H1 (cell line): ENCODE results near the gene CSHL1. TPM values are rescaled to one million over a fixed set of nuclear protein-coding genes. Genes with fewer than 3 reads are reported as not detected.

Experiments
- BCL11A ChIP-seq, 2 experiments: IDR thresholded peaks; one replicate each; pipeline ENCODE4 v1.6.1; 2011; ENCODE audit warnings: low read depth in 2 of 2, low read length in 2 of 2, mild to moderate bottlenecking in 2 of 2
- CTBP2 ChIP-seq: IDR thresholded peaks from 2 replicates; pipeline ENCODE4 v1.7.0; 2011; ENCODE audit warnings: borderline replicate concordance, mild to moderate bottlenecking, moderate library complexity, mixed read lengths, low read length; ENCODE audit not compliant: insufficient read depth, insufficient read length
- RBBP5 ChIP-seq: IDR thresholded peaks from 2 replicates; pipeline ENCODE4 v1.7.1; 2012; ENCODE audit warnings: low read depth, mild to moderate bottlenecking, inconsistent platforms, low read length, moderate library complexity, borderline replicate concordance
- SP4 ChIP-seq: IDR thresholded peaks from 2 replicates; pipeline ENCODE4 v1.6.1; 2012; ENCODE audit warnings: low read length, inconsistent platforms
- SUZ12 ChIP-seq: fragments of 200-600 bp; sonication (generic); IDR thresholded peaks from 2 replicates; pipeline ENCODE4 v1.6.1; 2012; ENCODE audit warnings: mild to moderate bottlenecking, inconsistent platforms, low read length, moderate library complexity, mixed read lengths
- polyA plus RNA-seq, 7 experiments: library from polyadenylated mRNA; depleted of rRNA in 3 of 7; stranded (reverse) in 5 of 7; unstranded in 2 of 7; fragments of >200 nt in 5 of 7; fragments of 200-250 nt in 2 of 7; gene quantifications; 1 replicate in 5 of 7; 2 replicates in 1 of 7; 4 replicates in 1 of 7; pipeline versions ENCODE4 v1.2.1 to v1.2.3, GENCODE V29; 2011 to 2013; ENCODE audit warnings: missing spikeins in 2 of 7, mixed read lengths in 2 of 7
- total RNA-seq: library from RNA; stranded (reverse); fragmentation: NEBNext Ultra II Directional; extraction: Animal tissue kit (Norgen Biotek cat#: 25700); gene quantifications from 2 replicates; pipeline ENCODE4 v1.2.1, GENCODE V29; 2021
- TF ChIP-seq, protein P1 (sequence below): IDR thresholded peaks from 2 replicates; pipeline ENCODE4 v1.6.1; 2012; ENCODE audit warnings: low read length, inconsistent platforms

The CSHL1 gene
- total and polyA plus RNA-seq, 2 of the 8 experiments (the other 6 are each of a cell fraction or from before 2014, with no cell fraction given): not detected

- no peak for TF ChIP-seq BCL11A (IDR thresholded peaks at IDR 0.05; ENCODE audit: low read depth in 2 of 2, low read length in 2 of 2)
- TF ChIP-seq CTBP2: no peak
- no peak for TF ChIP-seq SUZ12
- TF ChIP-seq, protein P1, sequence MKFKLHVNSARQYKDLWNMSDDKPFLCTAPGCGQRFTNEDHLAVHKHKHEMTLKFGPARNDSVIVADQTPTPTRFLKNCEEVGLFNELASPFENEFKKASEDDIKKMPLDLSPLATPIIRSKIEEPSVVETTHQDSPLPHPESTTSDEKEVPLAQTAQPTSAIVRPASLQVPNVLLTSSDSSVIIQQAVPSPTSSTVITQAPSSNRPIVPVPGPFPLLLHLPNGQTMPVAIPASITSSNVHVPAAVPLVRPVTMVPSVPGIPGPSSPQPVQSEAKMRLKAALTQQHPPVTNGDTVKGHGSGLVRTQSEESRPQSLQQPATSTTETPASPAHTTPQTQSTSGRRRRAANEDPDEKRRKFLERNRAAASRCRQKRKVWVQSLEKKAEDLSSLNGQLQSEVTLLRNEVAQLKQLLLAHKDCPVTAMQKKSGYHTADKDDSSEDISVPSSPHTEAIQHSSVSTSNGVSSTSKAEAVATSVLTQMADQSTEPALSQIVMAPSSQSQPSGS: no peak
- TF ChIP-seq RBBP5: no peak
- no peak for TF ChIP-seq SP4
Observed at GRCh38 chr17:63950940-63951907, 40.2 kb upstream of the CSHL1 start (continued).
